Measurements from ENCODE around the gene ST7. TPM values are rescaled to one million over a fixed set of nuclear protein-coding genes. Genes with fewer than 3 reads are reported as not detected.
A peak's percentile ranks its signal among the peaks of the same experiment; 100 is the strongest.

Gene ST7
- total RNA-seq, 3 donors from 2014 or later (not counting 1 experiment from before 2014, with no cell fraction given): 9.8 to 15.7 (median 12.9) TPM

GRCh38 chr7:117012696-117013095 lies 59.4 kb downstream of the ST7 start:
- Histone ChIP-seq H3K9me3 (ENCODE audit: control insufficient read depth, insufficient read depth, low read length) (no peaks in the 10 kb centered on the region), H3K27ac (ENCODE audit: low read length) (no peak overlapping the region), H3K27me3 (ENCODE audit: control insufficient read depth, insufficient read depth, low read length) (peaks cover 5% of the 10 kb centered on the region), H3K4me3 (ENCODE audit: low read length) (no peak overlapping the region), H3K4me1 (ENCODE audit: control insufficient read depth, insufficient read depth, low read length) (peaks cover 13% of the 10 kb centered on the region), H3K36me3 (ENCODE audit: control insufficient read depth, insufficient read depth, low read length) (no peaks in the 10 kb centered on the region)
- no peaks in the 10 kb centered on the region for H3K9me3 Mint-ChIP-seq
- H3K27ac Mint-ChIP-seq: no peak overlapping the region
- no peak overlapping the region for H3K4me3 Mint-ChIP-seq
- H3K36me3 Mint-ChIP-seq: no peaks in the 10 kb centered on the region
- WGBS (ENCODE audit: insufficient coverage): no CpG with 5 or more reads among the region's 1 CpG
- TF ChIP-seq, protein P1, sequence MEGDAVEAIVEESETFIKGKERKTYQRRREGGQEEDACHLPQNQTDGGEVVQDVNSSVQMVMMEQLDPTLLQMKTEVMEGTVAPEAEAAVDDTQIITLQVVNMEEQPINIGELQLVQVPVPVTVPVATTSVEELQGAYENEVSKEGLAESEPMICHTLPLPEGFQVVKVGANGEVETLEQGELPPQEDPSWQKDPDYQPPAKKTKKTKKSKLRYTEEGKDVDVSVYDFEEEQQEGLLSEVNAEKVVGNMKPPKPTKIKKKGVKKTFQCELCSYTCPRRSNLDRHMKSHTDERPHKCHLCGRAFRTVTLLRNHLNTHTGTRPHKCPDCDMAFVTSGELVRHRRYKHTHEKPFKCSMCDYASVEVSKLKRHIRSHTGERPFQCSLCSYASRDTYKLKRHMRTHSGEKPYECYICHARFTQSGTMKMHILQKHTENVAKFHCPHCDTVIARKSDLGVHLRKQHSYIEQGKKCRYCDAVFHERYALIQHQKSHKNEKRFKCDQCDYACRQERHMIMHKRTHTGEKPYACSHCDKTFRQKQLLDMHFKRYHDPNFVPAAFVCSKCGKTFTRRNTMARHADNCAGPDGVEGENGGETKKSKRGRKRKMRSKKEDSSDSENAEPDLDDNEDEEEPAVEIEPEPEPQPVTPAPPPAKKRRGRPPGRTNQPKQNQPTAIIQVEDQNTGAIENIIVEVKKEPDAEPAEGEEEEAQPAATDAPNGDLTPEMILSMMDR (IDR thresholded peaks at IDR 0.05): peak; percentile 4
- H3K27me3 Mint-ChIP-seq (ENCODE audit: low read depth in 2 of 2): no peaks in the 10 kb centered on the region
- ATAC-seq (peak in 1 of 3 donors; percentile 37), DNase-seq (peak in 1 of 2 donors; percentile 57)
- intact Hi-C loops (cut with micrococcal nuclease): no loop called here
- peaks cover 40% of the 10 kb centered on the region in 2 donors for H3K4me1 Mint-ChIP-seq

- Histone ChIP-seq H3K4me1 (ENCODE audit: control insufficient read depth, insufficient read depth, low read length) (peaks cover 13% of the 10 kb centered on the region), H3K27ac (ENCODE audit: low read length) (no peak overlapping the region), H3K36me3 (ENCODE audit: control insufficient read depth, insufficient read depth, low read length) (no peaks in the 10 kb centered on the region), H3K4me3 (ENCODE audit: low read length) (no peak overlapping the region), H3K9me3 (ENCODE audit: control insufficient read depth, insufficient read depth, low read length) (no peaks in the 10 kb centered on the region), H3K27me3 (ENCODE audit: control insufficient read depth, insufficient read depth, low read length) (peaks cover 5% of the 10 kb centered on the region)
- TF ChIP-seq, protein P1 (IDR thresholded peaks at IDR 0.05): no peak
- Mint-ChIP-seq H3K4me3 (no peak overlapping the region), H3K27ac (no peak overlapping the region), H3K27me3 (ENCODE audit: low read depth in 2 of 2) (no peaks in the 10 kb centered on the region), H3K9me3 (no peaks in the 10 kb centered on the region), H3K4me1 (peaks cover 38 to 47% of the 10 kb centered on the region in 2 donors), H3K36me3 (no peaks in the 10 kb centered on the region)
- WGBS (ENCODE audit: insufficient coverage): 80% methylated on average over 1 of the region's 2 CpGs
- ATAC-seq (no peak), DNase-seq (no peak)
- intact Hi-C loops (cut with micrococcal nuclease): no loop called here
These were observed 60.9 kb downstream of the ST7 start for GRCh38 chr7:117014099-117014656.

DNA sequence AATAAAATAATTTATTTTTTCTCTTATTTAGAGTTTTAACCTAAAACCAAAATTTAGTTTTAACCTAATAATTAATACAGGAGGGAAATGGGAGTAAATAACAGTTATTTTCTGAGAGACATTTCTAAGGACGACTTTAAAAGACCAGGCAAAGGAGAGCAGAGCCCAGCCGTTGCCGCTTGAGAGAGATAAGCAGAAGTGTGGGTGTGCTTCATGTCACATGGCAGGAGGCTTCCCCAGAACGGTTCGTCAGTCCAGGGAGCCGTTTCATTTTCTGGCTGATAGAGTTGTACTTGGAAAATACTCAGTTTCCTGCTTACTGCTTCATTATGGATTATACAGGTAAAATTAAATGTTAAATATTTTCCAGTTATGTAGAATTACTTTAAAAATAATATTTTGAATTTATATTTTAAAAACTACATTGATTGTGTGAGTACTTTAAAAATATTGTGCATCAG lies 61.4 kb downstream of the ST7 start:
- H3K36me3 ChIP-seq (ENCODE audit: control insufficient read depth, insufficient read depth, low read length): no peaks in the 10 kb centered on the region
- H3K9me3 ChIP-seq (ENCODE audit: control insufficient read depth, insufficient read depth, low read length): no peaks in the 10 kb centered on the region
- H3K36me3 Mint-ChIP-seq: no peaks in the 10 kb centered on the region
- no peak overlapping the region for H3K27ac ChIP-seq (ENCODE audit: low read length)
- intact Hi-C loops (cut with micrococcal nuclease): no loop called here
- H3K27me3 ChIP-seq (ENCODE audit: control insufficient read depth, insufficient read depth, low read length): peaks cover 3% of the 10 kb centered on the region
- H3K27me3 Mint-ChIP-seq (ENCODE audit: low read depth in 2 of 2): no peaks in the 10 kb centered on the region
- peaks cover 11% of the 10 kb centered on the region for H3K4me1 ChIP-seq (ENCODE audit: control insufficient read depth, insufficient read depth, low read length)
- H3K9me3 Mint-ChIP-seq: no peaks in the 10 kb centered on the region
- no peak overlapping the region for H3K27ac Mint-ChIP-seq
- TF ChIP-seq, protein P1 (IDR thresholded peaks at IDR 0.05): no peak
- peaks cover 33 to 42% of the 10 kb centered on the region in 2 donors for H3K4me1 Mint-ChIP-seq
- DNase-seq: peak in 1 of 2 donors; percentile 38
- H3K4me3 Mint-ChIP-seq: no peak overlapping the region
- WGBS (ENCODE audit: insufficient coverage): 20% methylated on average over 5 of the region's 6 CpGs
- peak; percentile 42 to 55 (median 53) for ATAC-seq
- no peak overlapping the region for H3K4me3 ChIP-seq (ENCODE audit: low read length)

All from natural killer cell (primary cell).